ENCODE results near the gene AUP1.

DNA sequence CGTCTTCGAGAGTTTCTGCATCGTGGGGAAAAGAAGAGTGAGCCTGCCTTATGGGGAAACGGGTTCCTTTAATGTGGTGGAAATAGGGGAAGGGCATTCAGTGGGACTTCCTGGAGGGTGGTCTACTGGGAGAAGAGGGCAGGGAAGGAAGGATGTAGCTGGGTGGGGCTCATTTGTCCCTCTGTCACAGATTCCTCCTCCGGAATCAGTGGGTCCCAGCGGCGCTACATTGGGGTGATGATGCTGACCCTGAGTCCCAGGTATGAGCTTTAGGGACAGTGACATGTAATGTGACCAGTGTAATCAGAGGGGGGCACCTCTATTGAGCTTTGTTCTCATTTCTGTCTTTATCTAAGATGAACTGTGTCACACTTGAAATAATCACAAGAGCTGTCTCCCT, 2.2 kb upstream of the AUP1 start:
- TF ChIP-seq, protein P1, sequence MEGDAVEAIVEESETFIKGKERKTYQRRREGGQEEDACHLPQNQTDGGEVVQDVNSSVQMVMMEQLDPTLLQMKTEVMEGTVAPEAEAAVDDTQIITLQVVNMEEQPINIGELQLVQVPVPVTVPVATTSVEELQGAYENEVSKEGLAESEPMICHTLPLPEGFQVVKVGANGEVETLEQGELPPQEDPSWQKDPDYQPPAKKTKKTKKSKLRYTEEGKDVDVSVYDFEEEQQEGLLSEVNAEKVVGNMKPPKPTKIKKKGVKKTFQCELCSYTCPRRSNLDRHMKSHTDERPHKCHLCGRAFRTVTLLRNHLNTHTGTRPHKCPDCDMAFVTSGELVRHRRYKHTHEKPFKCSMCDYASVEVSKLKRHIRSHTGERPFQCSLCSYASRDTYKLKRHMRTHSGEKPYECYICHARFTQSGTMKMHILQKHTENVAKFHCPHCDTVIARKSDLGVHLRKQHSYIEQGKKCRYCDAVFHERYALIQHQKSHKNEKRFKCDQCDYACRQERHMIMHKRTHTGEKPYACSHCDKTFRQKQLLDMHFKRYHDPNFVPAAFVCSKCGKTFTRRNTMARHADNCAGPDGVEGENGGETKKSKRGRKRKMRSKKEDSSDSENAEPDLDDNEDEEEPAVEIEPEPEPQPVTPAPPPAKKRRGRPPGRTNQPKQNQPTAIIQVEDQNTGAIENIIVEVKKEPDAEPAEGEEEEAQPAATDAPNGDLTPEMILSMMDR (IDR thresholded peaks at IDR 0.05; ENCODE audit: extremely low read depth in 1 of 2, insufficient read depth in 1 of 2, low read depth in 1 of 2, low read length in 2 of 2): no peak
- no peak for TF ChIP-seq EZH2 (IDR thresholded peaks at IDR 0.05; ENCODE audit: borderline replicate concordance, low read depth, low read length, severe bottlenecking)
- no peak for TF ChIP-seq POLR2A (IDR thresholded peaks at IDR 0.05; ENCODE audit: low read depth, low read length)
- TF ChIP-seq GATA2 (IDR thresholded peaks at IDR 0.05; ENCODE audit: insufficient read depth, insufficient read length, low read depth, low read length): no peak
- TF ChIP-seq POLR2AphosphoS5 (IDR thresholded peaks at IDR 0.05; ENCODE audit: insufficient read depth, low read depth, low read length): no peak

All from endothelial cell of umbilical vein (primary cell).